Loucy (cell line): ENCODE results near the gene LONP1.
A peak's percentile ranks its signal among the peaks of the same experiment; 100 is the strongest.

Experiments used
- H2AFZ ChIP-seq: fragments of 200-600 bp; sonication (generic); 2 replicates; pipeline ENCODE4 v1.6.0; 2016; ENCODE audit warnings: antibody characterized with exemption, mild to moderate bottlenecking, low read length, moderate library complexity
- H3F3A ChIP-seq: fragments of 200-600 bp; 2 replicates; pipeline ENCODE4 v1.6.0; 2016; ENCODE audit warnings: antibody characterized with exemption, low read depth, mild to moderate bottlenecking
- H3K27me3 ChIP-seq: fragments of 200-600 bp; sonication (generic); 2 replicates; pipeline ENCODE4 v1.6.1; 2014; ENCODE audit warnings: low read length, mild to moderate bottlenecking; ENCODE audit not compliant: insufficient read depth, poor library complexity, severe bottlenecking
- H3K36me3 ChIP-seq: fragments of 200-600 bp; sonication (generic); 2 replicates; pipeline ENCODE4 v1.6.1; 2016; ENCODE audit warnings: low read length; ENCODE audit not compliant: insufficient read depth
- H3K4me1 ChIP-seq: fragments of 200-600 bp; sonication (generic); 2 replicates; pipeline ENCODE4 v1.5.1; 2014; ENCODE audit warnings: low read length, mild to moderate bottlenecking; ENCODE audit not compliant: insufficient read depth, poor library complexity, severe bottlenecking
- H3K4me2 ChIP-seq: fragments of 200-600 bp; sonication (generic); 2 replicates; pipeline ENCODE4 v1.6.0; 2014; ENCODE audit warnings: antibody characterized with exemption, low read length, low read depth, mild to moderate bottlenecking; ENCODE audit not compliant: poor library complexity, severe bottlenecking
- H3K4me3 ChIP-seq: fragments of 200-600 bp; sonication (generic); 2 replicates; pipeline ENCODE4 v1.5.1; 2014; ENCODE audit warnings: low read length, mild to moderate bottlenecking, mixed read lengths; ENCODE audit not compliant: poor library complexity, severe bottlenecking
- H3K79me2 ChIP-seq: fragments of 200-600 bp; sonication (generic); 2 replicates; pipeline ENCODE4 v1.6.1; 2014; ENCODE audit warnings: low read length; ENCODE audit not compliant: insufficient read depth
- H3K9ac ChIP-seq: fragments of 200-600 bp; sonication (generic); 2 replicates; pipeline ENCODE4 v1.6.0; 2014; ENCODE audit warnings: mild to moderate bottlenecking, low read depth, low read length, moderate library complexity; ENCODE audit not compliant: poor library complexity, severe bottlenecking
- H3K9me2 ChIP-seq: fragments of 200-600 bp; sonication (generic); replicated peaks from 2 replicates; pipeline ENCODE4 v1.6.1; 2016; ENCODE audit warnings: low read depth, low read length, mixed read lengths
- H3K9me3 ChIP-seq: fragments of 200-600 bp; sonication (generic); 2 replicates; pipeline ENCODE4 v1.6.1; 2014; ENCODE audit warnings: mild to moderate bottlenecking, antibody characterized with exemption, low read length, low read depth; ENCODE audit not compliant: insufficient read depth
- H4K20me1 ChIP-seq: fragments of 200-600 bp; sonication (generic); 2 replicates; pipeline ENCODE4 v1.6.0; 2014; ENCODE audit warnings: antibody characterized with exemption, low read length, mild to moderate bottlenecking; ENCODE audit not compliant: insufficient read depth, poor library complexity, severe bottlenecking
- CTCF ChIP-seq: fragments of 200-600 bp; sonication (generic); conservative IDR thresholded peaks from 2 replicates; pipeline ENCODE4 v1.5.1; 2014; ENCODE audit warnings: mild to moderate bottlenecking, antibody characterized with exemption, low read length
- EZH2phosphoT487 ChIP-seq: fragments of 200-600 bp; IDR thresholded peaks from 2 replicates; pipeline ENCODE4 v1.6.1; 2018; ENCODE audit warnings: antibody characterized with exemption, mild to moderate bottlenecking, moderate library complexity, borderline replicate concordance

The LONP1 gene

GRCh38 chr19:5686647-5687359 is 33.1 kb downstream of the LONP1 start:
- peaks cover 18% of the 10 kb centered on the region for H3K79me2 ChIP-seq
- H3F3A ChIP-seq, result no peaks in the 10 kb centered on the region
- peak overlapping the region; percentile 42 for H3K9ac ChIP-seq
- peaks cover 8% of the 10 kb centered on the region; the same call in 1 of the 2 replicates for H3K36me3 ChIP-seq
- peak overlapping the region; percentile 89 for H2AFZ ChIP-seq
- peak overlapping the region; percentile 54 for H3K4me2 ChIP-seq
- H3K9me2 ChIP-seq, result no peaks in the 10 kb centered on the region
- peaks cover 17% of the 10 kb centered on the region for H4K20me1 ChIP-seq
- H3K4me3 ChIP-seq, result peak overlapping the region; percentile 77
- no peaks in the 10 kb centered on the region for H3K9me3 ChIP-seq
- peaks cover 6% of the 10 kb centered on the region for H3K4me1 ChIP-seq
- TF ChIP-seq EZH2phosphoT487, result no peak
- TF ChIP-seq CTCF, result peak; percentile 73
- peaks cover 9% of the 10 kb centered on the region for H3K27me3 ChIP-seq

- TF ChIP-seq EZH2phosphoT487 (no peak), CTCF (no peak)
- peak overlapping the region; percentile 42 for H3K9ac ChIP-seq
These were observed 33.7 kb downstream of the LONP1 start for GRCh38 chr19:5686326-5686646.

GRCh38 chr19:5684694-5685430 is 35.1 kb downstream of the LONP1 start:
- no peak overlapping the region for H3K4me2 ChIP-seq
- TF ChIP-seq EZH2phosphoT487 (no peak), CTCF (no peak)
- H4K20me1 ChIP-seq, result no peaks in the 10 kb centered on the region
- peaks cover 3% of the 10 kb centered on the region; the same call in 1 of the 2 replicates for H3K79me2 ChIP-seq
- no peaks in the 10 kb centered on the region for H3F3A ChIP-seq
- H3K9me3 ChIP-seq, result no peaks in the 10 kb centered on the region
- H3K36me3 ChIP-seq, result no peaks in the 10 kb centered on the region
- H3K27me3 ChIP-seq, result no peaks in the 10 kb centered on the region
- H3K4me3 ChIP-seq, result no peak overlapping the region
- H3K9me2 ChIP-seq, result no peaks in the 10 kb centered on the region
- peaks cover 6% of the 10 kb centered on the region for H3K4me1 ChIP-seq
- H3K9ac ChIP-seq, result no peak overlapping the region
- H2AFZ ChIP-seq, result no peak overlapping the region

More at GRCh38 chr19:5686326-5686646, 33.7 kb downstream of the LONP1 start:
- H3K9me3 ChIP-seq, result no peaks in the 10 kb centered on the region
- H2AFZ ChIP-seq, result peak overlapping the region; percentile 89
- peaks cover 3% of the 10 kb centered on the region; the same call in 1 of the 2 replicates for H3K36me3 ChIP-seq
- H3F3A ChIP-seq, result no peaks in the 10 kb centered on the region
- H3K9me2 ChIP-seq, result no peaks in the 10 kb centered on the region
- H3K27me3 ChIP-seq, result peaks cover 9% of the 10 kb centered on the region
- H3K4me3 ChIP-seq, result peak overlapping the region; percentile 77
- peaks cover 12% of the 10 kb centered on the region for H4K20me1 ChIP-seq
- H3K4me1 ChIP-seq, result peaks cover 6% of the 10 kb centered on the region
- peaks cover 12% of the 10 kb centered on the region for H3K79me2 ChIP-seq
- peak overlapping the region; percentile 54 for H3K4me2 ChIP-seq
